NCI-H2029 (cell line): ENCODE results near the gene TPGS1.

Experiments
- DNase-seq: peaks from one replicate; lab custom pipeline; 2025; lab: John Stamatoyannopoulos, UW

Gene TPGS1

DNA sequence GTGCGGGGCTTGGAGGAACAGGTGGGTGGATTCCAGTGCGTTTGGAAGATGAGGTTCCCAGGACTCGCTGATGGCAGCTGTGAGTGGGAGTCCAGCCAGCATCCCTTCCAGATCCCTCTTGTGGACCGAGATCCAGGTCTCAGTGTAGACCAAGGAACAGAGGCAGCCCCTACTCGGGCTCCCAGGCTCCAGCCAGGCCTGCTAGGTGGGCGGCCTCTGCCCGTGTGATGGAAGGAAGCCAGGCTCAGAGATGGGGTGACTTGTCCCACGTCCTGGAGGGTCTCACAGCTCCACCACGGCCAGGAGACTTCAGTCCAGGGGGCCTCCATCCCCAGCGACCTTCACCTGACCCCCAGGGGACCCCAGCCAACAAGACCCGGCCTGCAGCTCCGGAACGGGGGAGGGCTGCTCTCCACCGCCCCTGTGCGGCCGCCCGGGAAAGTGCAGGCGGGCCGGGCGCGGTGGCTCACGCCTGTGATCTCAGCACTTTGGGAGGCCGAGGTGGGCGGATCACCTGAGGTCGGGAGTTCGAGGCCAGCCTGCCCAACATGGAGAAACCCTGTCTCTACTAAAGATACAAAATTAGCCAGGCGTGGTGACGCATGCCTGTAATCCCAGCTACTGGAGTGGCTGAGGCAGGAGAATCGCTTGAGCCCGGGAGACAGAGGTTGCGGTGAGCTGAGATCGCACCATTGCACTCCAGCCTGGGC lies 11.7 kb upstream of the TPGS1 start:
- DNase-seq = no peak

DNA sequence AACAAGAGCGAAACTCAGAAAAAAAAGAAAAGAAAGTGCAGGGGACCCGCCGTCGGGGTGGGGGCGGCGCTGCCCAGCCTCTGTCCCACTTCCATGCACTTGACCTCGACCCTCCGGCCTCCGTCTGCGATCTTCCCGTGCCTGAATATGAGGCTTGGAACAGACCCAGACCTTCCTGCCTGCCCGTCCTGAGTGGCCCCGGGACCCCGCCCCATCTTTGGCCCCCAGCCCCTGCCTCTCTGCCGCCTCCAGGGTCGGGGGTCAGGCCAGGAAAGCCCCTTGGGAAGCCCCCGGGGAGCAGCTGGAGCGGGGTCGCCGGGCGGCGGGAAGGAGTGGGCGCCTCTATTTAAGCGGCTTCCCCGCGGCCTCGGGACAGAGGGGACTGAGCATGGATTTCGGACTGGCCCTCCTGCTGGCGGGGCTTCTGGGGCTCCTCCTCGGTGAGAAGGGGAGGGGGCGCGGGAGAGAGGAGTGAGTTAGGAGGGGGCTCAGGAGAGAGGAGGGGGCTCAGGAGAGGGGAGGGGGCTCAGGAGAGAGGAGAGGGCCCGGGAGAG lies 11.1 kb upstream of the TPGS1 start, which contains the start of gene MADCAM1:
Gene MADCAM1 (plus strand): TSS at position 375 of the 554 bp plus-strand sequence. CDS start 14 bp downstream, at position 389.
- DNase-seq = no peak

DNA sequence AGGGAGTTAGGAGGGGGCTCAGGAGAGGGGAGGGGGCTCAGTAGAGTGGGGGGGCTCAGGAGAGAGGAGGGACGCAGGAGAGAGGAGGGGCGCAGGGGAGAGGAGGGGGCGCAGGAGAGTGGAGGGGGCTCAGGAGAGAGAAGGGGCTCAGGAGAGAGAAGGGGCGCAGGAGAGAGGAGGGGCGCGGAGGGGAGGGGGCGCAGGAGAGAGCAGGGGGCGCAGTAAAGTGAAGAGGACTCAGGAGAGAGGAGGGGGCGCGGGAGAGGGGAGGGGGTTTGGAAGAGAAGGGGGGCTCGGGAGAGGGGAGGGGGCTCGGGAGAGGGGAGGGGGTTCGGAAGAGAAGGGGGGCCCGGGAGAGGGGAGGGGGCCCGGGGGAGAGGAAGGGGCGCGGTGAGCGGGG lies 10.3 kb upstream of the TPGS1 start:
- DNase-seq = no peak

DNA sequence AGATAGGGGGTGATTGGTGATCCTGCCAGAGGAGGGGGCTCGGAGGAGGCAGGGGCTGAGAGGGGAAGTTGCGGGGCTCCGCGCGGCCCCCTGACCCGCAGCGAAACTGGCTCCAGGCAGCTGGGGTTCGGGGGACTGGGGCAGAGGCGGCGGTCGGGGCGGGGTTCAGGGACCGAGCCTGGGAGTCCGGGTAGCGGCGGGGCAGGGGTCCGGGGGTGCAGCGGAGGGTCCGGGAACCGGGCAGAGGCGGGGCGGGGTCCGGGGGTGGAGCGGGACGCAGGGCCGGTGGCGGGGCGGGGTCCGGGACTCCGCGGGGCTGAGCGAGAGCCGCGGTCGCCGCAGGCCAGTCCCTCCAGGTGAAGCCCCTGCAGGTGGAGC lies 9.8 kb upstream of the TPGS1 start:
- DNase-seq = no peak

DNA sequence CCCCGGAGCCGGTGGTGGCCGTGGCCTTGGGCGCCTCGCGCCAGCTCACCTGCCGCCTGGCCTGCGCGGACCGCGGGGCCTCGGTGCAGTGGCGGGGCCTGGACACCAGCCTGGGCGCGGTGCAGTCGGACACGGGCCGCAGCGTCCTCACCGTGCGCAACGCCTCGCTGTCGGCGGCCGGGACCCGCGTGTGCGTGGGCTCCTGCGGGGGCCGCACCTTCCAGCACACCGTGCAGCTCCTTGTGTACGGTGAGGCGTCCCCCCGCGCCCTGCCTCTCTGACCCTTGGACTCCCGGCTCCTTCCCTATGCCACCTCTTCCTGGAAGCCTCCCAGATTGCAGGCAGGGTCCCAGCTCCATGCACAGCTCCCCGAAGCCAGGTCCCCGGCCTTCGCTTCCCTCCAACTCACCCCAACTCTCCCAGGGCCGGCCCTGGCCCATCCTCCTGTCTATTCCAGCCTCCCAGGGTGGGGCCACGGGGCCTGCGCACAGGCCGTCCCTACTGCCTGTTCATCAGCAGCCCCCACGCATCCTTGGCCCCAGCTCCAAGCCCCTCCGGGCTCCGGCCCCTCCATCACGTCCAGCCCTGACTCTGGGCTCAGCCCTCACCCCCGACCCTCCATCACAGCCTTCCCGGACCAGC lies 9.3 kb upstream of the TPGS1 start:
- no peak for DNase-seq

DNA sequence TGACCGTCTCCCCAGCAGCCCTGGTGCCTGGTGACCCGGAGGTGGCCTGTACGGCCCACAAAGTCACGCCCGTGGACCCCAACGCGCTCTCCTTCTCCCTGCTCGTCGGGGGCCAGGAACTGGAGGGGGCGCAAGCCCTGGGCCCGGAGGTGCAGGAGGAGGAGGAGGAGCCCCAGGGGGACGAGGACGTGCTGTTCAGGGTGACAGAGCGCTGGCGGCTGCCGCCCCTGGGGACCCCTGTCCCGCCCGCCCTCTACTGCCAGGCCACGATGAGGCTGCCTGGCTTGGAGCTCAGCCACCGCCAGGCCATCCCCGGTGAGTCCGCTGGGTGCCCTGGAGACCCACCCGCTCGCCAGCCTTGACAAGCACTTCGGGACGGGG lies 8.8 kb upstream of the TPGS1 start:
- DNase-seq = no peak

DNA sequence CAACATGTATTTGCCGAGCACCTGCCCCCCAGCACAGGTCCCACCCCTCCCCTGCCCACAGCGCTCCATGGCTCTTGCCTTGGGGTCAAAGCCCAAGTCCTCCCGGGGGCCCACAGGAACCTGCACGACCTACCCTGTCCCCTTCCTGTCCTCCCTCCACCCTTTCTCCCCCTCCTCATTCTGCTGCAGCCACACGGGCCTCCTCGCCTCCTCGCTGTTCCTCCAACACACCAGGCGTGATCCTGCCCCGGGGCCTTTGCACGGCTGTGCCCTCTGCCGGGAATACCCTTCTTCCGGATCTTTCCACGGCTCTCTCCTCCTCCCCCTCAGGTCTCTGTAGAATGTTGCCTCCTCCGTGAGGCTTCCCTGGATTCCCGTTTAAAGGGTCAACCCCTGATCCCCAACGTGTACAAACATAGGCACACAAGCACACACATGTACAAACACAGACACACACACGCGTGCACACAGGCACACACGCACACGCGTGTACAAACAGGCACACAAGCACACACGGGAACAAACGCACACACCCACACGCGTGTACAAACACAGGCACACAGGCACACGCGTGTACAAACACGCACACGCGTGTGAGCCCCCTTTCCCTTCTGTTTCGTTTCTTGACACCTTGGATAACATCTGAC lies 8.2 kb upstream of the TPGS1 start:
- no peak for DNase-seq

DNA sequence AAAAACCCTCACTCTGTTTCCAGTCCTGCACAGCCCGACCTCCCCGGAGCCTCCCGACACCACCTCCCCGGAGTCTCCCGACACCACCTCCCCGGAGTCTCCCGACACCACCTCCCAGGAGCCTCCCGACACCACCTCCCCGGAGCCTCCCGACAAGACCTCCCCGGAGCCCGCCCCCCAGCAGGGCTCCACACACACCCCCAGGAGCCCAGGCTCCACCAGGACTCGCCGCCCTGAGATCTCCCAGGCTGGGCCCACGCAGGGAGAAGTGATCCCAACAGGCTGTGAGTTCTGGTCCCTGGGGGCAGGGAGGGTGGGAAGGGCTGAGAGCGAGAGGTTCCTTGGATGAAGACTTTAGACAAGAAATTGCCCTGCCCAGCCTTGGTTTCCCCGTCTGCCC lies 5.7 kb upstream of the TPGS1 start:
- no peak for DNase-seq

DNA sequence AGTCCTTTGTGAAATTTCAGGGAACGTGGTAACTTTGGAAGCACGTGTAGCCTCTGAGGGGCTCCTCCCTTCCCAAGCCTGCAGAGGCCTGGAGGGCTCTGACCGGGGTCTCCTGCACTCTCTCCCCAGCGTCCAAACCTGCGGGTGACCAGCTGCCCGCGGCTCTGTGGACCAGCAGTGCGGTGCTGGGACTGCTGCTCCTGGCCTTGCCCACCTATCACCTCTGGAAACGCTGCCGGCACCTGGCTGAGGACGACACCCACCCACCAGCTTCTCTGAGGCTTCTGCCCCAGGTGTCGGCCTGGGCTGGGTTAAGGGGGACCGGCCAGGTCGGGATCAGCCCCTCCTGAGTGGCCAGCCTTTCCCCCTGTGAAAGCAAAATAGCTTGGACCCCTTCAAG lies 2.7 kb upstream of the TPGS1 start:
- DNase-seq = no peak

DNA sequence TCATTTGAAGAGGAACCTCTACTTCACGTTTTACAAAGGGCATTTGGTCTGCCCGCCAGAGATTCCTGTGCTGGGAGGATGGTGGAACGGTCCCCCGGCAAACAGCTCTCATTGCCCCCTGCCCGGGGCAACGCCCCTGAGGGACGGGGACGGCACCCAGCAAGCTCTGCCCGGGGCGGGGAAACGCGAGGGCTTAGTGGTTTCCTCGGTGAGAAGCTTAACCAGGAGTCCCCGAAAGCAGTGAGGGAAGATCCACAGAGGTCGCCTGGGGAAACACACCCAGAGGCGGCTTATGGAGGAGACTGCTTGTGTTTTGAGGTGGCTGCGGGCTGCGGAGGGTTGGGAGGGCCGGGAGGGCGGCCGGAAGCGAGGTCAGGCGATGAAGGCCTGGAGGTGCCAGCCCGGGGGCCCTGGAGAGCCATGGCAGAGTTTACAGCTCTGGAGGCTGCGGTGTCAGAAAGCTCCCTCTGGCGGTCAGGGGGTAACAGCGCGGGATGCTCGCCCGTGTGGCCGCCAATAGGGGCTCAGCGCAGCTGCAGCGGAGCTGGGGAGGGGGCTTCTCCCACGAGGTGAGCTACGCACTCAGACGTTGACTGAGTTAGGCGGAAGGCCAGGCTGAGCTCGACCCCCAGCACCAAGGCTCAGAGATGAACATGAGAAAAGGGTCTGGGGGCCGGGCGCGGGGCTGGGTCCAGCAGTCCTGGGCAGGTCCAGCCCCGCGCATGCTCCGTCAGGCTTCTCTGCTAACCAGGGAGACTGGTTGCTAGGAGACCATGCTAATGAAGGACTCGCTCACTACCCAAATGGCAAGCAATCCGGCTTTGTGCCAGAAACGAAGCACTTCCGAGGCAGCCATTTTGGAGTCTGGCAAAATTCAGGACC lies 652 bp upstream of the TPGS1 start:
- peak; percentile 99 for DNase-seq

DNA sequence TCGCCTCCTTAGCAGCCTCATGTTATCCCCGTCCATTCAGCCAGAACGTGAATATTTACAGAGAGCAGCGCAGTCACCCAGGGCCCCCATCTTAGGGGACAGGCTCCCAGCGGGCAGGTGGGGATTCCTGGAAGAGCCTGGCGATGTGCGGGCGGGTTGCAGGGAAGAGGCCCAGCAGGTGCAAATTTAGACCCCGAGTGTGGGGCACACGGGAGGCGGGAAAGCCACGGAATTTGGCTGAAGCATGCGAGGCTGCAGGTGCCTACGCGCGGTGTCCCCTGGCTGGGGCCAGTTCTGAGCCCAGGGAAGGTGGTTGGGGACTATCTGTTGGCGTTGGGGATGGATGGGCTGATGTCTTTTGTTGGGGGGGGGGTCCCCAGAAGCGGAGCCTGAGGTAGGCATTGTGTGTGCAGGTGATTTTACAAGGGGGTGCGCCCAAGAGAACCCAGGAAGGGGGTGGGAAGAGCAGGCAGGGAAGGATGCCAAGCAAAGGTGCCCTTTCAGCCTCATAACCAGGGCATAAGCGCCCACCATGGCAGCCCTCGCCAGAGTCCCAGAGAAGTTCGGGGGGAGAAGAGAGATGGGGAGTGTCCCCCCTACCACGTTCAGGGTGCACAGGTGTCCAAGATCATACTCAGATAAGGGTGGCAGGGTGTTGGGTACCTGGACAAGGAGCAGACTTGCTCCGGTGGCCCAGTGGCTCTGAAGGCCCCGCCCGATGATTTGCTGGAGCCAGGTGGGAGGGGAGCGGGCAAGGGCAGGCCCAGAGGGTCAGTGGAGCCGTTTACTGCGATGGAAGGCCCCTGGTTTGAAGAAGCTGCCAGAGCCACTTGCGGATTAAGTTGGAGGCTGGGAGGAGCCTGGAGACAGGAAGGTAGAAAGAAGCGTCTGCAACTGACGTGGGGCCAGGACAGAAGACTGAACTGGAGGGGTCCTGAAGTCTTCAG lies 1.2 kb downstream of the TPGS1 start:
- DNase-seq = no peak

DNA sequence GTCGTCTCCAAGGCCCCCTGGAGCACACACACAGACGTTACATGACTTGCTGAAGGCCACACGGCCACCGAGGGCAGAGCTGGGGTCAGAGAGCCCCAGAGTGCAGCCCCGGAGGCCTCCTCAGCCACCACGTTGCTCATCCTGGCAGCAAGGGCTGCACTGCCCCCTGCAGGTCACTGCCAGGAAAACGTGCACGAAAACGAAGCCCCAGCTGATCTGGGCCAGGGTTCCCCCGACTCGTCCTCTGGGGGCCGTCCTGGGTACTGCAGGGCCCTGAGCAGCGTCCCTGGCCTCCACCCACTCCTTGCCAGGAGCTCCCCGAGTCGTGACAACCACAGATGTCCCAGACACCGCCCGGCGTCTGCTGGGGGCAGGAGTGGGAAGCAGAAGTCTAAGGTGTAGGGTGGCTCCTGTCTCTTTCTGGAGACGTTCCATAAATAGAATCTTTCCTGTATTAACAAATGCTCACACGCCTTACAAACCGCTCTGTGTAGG lies 3.4 kb downstream of the TPGS1 start:
- DNase-seq = peak; percentile 79

DNA sequence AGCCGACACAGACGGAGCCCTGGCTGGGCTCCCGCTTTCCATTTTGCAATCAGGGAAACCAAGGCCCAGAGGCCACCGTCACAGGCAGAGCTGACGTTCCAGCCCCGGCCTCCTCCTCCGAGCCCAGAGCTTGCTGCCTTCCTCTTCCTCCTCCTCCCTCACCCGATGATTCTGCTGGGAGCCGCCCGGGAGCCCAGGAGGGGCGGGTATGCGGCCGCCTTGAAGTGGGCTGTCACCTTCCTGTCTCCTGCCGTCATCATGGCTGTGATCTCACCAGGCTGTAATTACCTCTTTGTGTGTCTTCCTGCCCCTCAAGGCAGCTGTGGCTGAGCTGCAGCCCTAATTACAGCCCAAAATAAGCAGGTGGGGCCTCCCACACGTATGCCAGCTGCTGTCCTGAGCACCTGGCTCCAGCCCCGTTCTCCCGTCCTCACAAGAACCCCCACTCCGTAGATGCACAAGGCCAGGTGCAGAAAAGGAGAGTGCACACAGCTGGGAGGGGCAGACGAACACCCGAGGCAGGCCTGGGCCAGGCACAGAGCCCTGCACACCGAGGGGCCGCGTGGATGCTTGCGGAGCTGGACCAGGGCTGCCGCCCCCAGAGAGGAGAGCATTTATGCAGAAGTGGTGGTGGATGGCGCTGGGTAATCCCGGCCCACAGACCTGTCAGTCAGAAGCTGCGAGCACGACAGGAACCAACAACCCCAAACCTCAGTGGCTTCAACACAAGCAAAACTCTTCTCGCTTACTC lies 4.0 kb downstream of the TPGS1 start:
- DNase-seq = peak; percentile 97

DNA sequence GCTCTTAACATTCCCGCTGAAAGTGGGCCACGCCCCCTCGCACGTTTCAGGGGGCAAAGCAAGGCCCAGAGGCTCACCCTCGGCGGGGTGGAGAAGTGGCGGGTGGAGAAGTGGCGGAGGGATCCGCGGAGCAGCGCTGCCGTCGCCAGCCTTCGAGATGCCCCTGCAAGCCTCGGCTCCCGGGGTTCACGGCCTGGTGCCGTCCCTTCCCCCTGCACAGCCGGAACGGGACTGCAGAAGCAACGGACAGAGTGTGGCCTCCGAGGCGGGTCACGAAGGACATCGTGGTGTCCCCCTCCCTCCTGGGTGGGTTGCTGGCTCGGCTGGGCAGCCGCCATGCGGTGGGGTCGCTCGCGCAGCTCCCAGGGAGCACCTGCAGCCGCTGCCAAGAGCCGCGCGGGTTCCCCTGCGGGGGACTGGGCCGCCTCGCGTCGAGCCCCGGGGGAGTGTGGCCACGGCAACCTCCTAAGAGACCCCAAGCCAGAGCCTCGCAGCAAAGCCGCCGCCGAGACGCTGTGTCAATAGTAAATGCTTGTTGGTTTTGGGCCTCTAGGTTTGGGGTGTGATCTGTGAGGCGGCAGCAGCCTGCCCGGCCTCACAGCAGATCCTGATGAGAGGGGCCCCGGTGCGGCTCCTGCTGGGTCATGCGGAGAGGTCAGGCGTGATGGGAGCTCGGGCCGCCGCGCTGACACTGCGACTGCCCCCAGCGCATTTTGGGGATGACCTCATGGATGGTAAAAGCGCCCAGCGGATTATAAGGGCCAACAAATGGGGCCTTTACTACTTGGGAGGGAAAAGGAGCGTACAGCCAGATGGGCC lies 5.5 kb downstream of the TPGS1 start:
- no peak for DNase-seq

DNA sequence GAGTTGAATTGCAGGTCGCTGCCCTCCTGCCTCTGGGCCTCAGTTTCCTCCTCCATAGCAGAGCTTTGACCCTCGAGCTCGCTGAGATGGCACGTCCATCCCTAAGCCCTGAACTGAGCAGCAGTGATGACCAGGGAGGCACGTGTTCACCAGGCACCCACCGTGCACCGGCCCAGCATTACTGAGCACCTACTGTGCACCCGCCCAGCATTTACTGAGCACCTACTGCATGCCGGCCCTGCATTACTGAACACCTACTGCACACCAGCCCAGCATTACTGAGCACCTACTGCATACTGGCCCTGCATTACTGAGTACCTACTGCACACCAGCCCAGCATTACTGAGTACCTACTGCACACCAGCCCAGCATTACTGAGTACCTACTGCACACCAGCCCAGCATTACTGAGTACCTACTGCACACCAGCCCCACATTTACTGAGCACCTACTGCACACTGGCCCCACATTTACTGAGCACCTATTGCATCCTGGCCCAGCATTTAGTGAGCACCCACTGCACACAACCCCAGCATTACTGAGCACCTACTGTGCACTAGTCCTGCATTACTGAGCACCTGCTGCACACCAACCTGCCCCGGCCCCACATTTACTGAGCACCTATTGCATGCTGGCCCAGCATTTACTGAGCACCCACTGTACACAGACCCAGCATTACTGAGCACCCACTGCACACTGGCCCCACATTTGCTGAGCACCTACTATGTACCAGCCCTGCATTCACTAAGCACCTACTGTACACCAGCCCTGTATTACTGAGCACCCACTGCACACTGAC lies 6.3 kb downstream of the TPGS1 start:
- no peak for DNase-seq

DNA sequence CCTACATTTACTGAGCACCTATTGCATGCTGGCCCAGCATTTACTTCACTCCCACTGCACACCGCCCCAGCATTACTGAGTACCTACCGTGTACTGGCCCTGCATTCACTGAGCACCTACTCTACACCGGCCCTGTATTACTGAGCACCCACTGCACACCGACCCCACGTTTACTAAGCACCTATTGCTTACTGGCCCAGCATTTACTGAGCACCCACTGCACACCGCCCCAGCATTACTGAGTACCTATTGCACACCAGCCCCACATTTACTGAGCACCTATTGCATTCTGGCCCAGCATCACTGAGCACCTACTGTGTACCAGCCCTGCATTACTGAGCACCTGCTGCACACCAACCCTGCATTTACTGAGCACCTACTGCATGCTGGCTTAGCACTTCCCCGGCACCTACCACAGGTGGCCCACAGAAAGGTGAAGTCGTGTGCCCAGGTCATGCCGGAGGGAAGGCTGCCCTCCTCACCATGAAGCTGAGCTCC lies 6.9 kb downstream of the TPGS1 start:
- no peak for DNase-seq

DNA sequence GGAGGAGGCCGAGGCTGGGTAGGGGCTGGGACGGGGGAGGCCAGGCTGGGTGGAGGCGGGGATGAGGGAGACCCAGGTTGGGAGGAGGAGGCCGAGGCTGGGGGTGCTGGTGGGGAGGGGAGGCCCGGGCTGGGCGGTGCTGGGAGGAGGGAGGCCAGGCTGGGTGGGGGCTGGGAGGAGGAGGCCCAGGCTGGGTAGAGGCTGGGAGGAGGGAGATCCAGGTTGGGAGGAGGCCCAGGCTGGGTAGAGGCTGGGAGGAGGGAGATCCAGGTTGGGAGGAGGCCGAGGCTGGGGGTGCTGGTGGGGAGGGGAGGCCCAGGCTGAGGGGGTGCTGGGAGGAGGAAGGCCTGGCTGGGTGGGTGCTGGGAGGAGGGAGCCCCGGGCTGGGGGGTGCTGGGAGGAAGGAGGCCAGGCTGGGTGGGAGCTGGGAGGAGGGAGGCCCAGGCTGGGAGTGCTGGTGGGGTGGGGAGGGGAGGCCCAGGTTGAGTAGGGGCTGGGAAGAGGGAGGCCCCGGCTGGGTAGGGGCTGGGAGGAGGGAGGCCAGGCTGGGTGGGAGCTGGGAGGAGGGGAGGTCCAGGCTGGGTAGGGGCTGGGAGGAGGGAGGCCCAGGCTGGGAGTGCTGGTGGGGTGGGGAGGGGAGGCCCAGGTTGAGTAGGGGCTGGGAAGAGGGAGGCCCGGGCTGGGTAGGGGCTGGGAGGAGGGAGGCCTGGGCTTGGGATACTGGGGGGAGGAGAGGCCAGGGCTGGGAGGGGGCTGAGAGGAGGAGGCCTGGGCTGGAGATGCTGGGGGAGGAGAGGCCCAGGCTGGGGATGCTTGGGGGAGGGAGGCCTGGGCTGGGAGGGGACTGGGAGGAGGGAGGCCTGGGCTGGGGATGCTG lies 10.7 kb downstream of the TPGS1 start:
- DNase-seq = no peak
